NCI-H526 treated with DMSO at 0.1 percent for 48 hours (cell line): ENCODE measurements around the gene AP1G2.
"Not testable (repeated sequence)": the region's sequence is repeated elsewhere in the genome, so short reads cannot be mapped to it uniquely, and the experiment has no call there.

Experiments used
- DNase-seq: peaks from one replicate; lab custom pipeline; 2025; lab: John Stamatoyannopoulos, UW

Gene AP1G2

DNA sequence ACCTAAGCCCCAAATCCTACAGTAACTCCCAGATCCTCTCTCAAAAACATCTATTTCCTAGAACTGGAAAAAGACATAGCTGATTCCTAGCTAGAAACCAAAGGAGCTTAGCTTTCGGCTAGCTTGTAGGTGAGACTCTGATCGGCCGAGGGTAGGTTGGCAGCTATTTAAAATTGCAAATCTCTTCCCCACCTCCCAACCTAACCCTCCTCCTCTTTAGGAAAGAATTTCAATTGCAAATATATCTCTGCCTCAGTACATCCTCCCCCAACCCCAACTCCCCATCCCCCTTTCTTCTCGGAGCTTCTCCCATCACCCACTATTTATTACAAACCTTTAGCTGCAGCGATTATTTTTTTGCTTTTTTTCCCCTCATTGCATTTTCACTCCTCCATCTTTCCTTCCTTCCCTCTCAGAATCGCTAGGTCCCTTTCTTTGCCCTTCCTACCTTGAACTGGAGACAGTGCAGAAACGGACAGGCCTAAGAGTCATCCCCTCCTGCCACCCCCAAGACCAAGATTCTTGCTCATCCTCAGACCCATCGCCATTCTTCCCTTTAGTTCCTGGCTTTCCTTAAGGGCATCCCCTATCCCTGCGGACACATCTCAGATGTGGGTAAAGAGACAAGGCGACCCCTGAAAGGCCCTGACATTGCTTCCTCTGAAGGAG, 29.4 kb downstream of the AP1G2 start:
- DNase-seq, result peak; percentile 86

DNA sequence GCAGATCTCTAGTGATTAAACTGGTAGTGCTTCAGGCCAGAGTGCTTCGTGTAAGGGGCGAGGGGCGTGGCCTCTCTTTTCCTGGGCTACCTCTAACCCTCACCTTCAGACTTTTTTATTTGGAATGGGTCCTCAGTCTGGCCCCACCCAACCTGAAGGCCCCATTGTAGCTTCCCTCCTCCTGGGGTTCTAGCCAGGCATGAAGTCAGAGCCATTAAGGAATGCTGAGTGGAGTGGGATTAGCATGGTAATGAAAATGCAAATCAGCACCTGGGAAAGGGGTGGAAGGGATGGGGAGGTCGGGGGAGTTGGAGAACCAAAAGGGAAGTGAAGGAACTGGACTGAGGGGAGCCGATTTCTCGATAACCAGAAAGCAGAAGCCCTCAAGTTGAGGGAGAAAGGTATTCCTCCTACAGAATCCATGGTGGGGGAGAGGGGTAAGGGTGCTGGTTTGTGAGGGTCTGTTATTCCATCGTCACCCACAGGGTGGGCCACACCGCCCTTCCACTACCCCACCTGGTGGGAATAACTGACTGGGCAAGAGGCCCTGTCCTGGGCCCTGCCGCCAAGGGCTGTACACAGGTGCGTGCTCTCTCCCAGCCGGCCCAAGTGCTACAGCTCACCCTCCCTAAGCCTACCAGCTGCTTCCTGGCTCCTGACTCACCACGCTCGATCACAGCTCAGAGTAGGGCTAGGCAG, 30.1 kb downstream of the AP1G2 start:
- DNase-seq, result peak; percentile 93

DNA sequence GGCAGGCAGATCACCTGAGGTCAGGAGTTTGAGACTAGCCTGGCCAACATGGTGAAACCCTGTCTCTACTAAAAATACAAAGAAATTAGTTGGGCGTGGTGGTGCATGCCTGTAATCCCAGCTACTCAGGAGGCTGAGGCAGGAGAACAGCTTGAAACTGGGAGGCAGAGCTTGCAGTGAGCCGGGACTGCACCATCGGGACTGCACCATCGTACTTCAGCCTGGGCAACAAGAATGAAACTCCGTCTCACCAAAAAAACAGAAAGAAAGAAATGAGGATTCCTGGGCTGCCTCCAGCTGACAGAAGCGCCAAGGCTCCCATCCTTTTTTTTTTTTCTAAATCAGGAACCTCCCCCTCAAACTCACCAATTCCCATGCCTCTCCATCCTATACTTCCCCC, 30.7 kb downstream of the AP1G2 start:
- not testable (repeated sequence) for DNase-seq

DNA sequence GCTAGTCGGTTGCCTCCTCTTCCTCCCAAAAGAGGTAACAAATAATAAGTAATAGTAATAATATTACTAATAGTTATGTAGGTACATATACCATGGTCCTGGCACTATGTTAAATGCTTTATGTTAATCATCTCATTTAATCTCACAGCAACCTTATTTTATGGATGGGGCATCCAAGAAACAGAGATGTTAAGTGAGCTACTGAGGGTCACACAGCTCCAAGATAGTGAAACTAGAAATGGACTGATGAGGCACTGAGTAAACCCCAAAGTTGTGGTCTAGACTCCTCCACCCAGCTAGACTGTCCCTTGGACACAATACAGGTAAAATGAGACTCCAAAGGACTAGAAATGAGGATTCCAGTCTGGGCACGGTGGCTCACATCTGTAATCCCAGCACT, 31.1 kb downstream of the AP1G2 start:
- DNase-seq, result no peak

DNA sequence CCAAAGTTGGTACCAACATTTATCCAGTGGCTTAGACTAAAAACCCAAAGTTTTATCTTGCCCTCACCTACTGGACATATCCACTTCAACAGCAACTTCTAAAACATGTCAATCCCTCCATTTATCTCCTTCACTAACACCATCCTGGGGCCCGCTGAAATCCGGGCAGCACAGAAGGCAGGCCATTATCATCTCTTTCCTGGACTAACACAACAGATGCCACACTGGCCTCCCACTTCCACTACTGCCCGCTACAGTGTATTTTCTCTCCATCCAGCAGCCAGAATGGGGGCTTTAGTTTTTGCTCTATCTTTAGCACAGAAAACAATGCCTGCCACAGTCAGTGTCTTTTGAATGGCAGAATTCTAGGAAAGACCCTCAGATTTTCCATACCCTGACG, 31.6 kb downstream of the AP1G2 start:
- no peak for DNase-seq

DNA sequence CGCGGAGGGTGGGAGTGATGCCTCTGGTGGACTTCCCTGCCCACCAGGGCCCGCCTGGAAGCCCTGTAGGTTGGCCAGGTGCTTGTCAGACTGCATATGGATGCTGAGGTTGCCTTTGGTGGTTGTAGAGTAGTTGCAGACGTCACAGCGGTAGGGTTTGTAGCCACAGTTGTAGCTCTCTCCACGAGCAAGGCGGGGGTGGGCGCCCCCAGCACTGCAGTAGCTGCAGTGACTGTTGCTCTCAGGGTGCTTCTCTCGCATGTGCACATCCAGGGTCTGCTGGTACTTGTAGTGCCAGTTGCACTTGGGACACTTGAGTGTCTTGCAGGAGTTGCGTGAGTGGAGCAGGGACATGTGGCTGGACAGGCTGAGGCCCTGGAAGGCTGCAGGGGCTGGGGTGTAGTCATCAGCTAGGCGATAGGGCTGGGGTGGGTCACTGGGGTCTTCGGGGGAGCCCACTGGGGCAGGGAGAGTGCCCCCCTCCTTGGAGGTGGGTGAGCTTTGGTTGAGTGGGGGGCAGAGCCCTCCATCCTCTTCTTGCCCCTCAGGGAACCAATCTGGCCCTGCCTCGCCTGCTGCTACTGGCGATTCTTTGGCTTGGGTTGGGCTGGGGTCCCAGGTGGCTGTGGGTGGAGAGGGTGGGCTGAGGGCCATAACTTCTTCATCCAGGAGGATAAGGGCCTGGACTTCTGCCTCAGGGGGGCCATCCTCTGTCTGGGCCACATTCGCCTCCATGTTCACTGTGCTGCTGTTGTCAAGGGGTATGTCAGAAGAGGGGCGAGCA, 33.7 kb downstream of the AP1G2 start:
- no peak for DNase-seq

DNA sequence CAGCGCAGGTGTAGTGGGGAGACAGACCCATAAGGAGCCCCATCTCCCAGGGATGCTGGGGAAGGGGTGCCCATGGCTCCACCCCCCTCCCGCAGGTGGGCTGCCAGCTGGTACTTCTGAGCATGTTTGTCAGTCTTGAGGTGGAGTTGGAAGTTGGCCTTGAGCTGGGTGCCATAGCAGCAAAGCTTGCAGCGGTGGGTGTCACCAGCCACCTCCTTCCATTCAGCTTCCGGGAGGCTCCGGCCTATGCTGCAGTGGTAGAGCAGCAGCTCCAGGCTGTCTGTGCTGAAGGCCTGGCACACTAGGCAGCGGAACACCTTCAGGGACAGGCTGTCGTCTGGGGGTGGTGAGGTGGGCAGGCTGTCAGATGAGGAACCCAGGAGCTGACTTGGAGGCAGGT, 34.9 kb downstream of the AP1G2 start:
- no peak for DNase-seq

DNA sequence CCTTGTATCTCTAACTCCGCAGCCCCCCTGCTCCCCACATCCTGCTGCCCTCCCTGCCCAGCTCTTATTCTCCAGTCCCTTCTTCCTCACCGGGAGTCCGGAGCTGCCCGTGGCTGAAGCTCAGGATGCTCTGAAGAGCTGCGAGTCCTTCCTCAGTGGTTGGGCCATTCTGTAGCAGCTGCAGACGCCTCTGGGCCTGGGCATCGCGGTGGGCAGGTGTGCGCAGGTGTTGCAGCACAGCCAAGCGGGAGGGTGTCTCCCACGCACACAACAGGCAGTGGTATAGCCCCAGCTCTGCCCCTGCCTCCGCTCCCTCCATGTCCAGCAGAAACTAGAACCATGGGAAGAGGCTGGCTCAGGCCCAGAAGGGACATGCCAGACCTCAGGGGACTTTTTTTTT, 36.2 kb downstream of the AP1G2 start:
- DNase-seq, result no peak

DNA sequence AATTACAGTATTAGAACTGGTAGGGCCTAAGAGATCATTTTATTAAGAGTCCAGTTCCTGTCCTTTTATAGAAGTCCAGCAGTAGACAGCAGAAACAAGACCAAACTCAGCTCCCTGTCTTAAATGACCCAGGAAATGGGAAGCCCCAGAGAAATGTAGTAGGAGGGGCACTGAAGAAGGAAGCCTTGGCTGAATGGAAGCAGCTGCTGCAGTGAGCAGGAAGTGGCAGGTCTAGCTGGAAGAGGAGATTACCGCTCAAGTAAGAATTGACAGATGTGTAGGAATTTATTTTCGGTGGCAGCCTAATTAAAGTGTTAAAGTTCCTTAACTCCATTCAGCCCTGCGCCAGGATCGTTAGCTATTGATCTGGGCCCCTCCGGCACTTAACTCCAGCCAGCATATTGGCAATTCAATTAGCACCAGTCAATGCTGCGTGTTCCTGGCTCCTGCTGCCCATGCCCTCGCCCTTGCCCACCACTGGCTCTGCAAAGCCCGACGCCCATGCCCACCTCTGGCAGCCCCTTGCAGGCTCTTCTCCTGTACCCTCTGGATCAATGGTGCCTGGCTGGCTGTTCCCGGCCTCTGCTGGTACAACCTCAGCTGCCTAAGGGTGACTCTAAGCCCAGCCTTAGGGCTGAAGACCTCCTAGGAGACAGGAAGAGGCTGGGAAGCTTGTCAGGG, 37.1 kb downstream of the AP1G2 start:
- no peak for DNase-seq

DNA sequence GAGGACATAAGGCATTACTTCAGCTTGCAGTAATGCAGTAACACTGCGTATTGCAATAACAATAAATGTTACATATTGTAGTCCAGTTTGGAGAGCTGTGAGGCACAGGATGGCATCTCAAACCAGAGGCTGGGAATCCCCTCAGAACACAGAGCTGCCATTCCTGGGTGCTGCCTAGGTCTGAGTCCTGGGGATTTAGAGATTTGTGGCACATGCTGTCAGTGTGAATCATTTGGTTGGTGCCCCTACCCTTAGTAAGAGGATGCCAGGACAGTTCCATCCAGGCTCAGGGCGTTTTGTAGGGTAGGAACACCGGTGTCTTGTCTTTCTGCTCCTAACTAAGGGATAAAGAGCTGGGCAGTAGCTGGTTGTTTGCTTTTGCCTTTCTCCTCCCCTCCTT, 38.6 kb downstream of the AP1G2 start:
- DNase-seq, result no peak

DNA sequence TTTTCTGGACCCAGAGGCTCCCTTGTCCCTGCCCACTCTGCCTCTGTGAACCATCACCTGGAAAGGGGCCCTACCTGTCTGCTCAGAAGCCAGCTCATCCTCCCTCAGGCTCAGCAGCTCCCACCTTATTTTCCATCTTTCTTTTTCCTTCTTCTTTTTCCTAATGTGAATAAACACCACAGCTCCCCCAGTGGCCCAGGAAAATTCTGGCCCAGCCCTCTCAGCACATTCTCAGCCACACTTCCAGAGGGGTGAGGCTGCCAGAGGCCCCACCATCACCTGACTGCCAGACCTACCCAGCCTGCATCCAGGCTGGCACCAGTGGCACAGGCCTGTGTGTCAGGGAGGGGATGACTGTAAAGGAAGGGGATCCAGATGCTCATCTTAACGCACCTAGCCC, 39.0 kb downstream of the AP1G2 start:
- no peak for DNase-seq

DNA sequence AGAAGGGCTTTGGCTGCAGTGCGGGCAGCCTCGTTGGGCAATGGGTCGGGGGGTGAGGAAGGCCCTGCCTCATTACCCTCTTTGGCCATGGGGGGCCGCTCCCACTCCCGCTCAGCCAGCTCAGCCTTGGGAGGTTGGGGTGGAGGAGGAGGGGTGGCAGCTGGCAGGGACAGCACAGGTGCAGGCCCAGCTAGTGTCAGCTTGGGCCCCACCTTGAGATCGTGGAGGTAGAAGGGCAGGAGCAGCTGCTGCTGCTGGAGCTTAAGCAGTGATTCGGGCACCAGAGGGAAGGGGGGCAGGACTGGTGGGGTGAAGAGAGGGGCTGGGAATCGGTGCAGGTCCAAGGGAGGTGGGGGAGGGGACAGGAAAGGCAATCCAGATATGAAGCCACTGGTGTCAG, 42.0 kb downstream of the AP1G2 start:
- DNase-seq, result no peak

DNA sequence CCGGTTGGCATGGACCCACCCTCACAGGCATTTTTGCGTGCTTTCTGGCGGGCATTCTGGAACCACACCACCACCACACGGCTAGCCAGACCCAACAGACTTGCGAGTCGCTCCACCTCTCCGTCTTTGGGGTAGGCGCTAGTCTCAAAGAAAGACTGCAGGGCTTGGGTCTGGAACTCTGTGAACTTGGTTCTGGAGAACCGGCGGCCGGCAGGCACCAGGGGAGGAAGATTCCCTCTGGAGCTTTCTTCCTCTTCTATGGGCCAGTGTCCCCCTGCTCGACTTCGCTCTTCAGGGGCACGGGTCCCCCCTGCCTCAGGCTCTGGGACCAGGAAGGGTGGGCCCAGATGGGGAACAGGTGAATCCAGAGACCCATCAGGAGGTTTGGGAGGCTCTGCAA, 42.6 kb downstream of the AP1G2 start:
- no peak for DNase-seq

DNA sequence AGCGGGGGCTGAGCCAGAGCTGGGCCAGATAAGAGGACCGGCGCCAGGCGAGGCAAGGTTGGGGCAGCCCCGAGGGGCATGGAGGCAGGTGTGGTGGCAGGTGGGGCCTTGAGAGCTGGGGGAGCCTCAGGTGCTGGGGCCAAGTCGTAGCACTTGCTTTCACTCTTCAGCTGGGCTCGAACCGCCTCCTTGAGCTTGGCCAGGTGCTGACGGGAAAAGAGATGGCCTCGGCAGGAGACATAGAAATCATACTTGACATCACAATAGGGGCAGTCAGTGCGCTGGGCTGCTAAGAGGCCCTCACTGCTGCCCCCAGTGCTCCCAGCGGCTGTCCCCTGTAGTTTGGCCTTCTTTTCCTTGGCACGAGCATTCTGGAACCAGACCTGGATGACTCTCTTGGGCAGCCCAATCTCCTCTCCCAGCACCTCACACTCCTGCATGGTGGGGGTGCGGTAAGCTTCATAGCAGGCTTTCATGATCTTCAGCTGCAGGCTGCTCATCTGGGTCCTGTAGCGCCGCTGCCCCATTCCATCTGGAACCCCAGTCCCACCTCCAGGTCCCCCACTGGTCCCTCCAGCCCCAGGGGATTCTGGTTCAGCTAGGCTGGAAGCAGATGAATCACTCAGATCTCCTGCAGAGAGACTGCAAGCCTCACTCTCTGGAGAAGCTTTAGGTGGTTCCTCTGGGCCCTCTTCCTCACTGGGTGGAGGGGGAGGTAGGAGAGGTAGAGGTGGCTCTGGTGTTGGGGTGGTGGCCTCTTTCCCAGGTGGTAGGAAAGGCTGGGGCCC, 44.2 kb downstream of the AP1G2 start:
- DNase-seq, result no peak

DNA sequence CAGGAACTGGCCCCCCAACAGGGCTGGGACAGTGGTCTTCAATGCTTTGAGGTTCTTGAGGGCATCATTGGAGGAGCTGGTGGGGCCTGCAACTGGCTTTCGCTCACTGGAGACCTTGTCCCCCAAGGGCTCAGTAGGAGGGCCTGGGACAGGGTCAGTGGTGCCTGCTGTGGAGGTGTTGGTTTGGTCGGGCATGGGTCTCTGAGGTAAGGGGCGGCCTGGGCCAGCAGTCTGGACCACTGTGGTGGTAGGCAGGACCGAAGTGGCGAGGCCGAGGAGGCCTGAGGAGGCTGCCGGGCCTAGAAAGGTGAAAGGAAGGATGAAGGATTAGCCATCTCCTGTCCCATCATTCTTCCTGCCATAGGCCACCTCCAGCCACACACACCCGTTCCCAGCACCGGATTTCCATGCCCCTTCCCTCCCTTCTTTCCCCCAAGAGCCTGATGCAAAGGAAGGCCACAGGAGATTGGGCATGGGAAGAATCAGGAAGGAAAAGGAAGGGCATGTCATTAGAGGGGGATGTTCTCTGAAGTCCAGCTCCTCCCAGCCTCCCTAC, 44.9 kb downstream of the AP1G2 start:
- no peak for DNase-seq

DNA sequence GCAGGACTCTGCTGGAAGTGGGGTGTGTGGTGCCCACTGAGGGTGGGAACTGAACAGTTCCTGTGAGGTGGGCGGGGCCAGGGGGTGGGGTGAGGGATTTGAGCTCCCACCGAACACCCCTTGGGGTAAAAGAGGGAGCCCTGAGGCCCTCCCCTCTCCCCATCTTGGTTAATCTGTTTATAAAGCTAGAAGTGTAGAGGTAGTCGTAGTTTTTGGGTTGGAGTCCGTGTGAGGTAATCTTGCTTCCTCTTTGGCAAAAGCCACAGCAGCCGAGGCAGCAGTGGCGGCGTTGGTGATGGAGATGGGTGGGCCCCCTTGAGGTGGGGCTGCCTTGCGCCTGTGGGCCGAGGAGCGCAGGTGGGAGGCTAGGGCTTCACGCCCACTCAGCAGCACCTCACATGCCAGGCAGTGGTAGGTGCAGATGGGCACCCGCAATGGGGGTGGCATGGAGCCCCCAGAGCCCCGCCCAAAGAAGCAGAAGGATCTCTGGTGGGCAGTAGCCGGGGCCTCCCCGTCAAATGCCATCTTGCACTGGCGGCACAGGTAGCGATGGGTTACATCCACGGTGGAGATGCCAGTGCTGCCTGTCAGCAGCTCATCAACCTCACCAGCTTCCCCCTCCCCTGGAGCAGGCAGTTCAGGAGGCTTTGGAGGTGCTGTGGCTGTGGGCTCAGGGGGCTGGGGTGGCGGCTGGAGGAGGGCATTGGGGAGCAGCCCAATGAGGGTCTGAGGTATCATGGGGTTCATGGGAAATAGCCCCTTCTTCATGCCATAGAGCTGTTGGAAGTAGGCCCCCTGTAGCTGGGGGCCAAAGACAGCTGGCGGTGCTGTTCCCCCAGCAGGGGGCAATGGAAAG, 45.6 kb downstream of the AP1G2 start:
- DNase-seq, result no peak

DNA sequence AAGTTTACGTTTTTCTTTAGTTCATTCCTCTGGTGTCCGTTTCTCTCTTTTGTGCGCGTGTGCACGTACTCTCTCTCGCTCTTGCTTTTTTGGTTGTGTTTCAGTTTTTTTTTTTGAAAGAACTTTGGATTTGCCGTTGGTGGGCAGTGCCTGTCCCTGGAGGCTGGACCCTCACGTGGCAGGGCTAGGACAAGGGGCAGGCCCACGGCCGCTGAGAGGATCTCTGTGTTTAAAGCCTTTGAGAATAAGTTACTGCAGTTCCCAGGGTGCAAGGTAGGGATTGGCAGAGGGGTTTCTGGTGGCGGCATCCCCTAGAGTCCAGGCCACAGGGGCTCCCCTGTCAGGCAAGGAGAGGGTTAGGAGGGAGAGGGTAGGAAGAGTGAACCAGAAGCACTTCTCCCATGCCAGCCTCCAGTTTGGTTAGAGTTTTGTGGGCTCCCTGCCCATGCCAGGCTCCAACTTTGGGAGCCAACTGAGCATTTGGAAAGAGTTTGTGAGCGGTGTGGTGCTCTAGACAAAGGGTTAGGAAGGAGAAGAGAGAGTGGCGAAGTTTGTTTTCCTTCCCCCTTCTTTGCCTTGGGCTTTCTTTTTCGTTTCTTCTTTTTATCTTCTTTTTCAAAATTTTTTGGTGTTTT, 46.6 kb downstream of the AP1G2 start:
- DNase-seq, result no peak

DNA sequence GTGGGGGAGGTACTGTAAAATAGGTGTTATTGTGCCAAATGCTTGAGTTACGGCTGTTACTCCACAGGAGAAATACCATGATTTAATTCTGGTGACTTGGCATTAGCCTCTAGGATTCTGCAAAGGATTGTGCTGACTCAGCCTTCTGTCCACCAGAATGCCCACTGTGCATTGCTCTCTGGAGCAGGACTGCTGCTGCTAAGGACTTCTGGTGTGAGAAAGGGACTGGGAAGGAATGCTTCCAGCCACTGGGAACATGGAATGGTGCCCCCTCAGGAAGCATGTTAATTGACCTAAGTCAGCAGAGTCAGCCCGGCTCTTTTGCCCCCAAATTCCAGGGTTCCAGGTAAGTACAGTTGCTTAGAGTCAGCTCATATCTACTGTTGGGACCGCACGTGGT, 48.9 kb downstream of the AP1G2 start:
- DNase-seq, result no peak

DNA sequence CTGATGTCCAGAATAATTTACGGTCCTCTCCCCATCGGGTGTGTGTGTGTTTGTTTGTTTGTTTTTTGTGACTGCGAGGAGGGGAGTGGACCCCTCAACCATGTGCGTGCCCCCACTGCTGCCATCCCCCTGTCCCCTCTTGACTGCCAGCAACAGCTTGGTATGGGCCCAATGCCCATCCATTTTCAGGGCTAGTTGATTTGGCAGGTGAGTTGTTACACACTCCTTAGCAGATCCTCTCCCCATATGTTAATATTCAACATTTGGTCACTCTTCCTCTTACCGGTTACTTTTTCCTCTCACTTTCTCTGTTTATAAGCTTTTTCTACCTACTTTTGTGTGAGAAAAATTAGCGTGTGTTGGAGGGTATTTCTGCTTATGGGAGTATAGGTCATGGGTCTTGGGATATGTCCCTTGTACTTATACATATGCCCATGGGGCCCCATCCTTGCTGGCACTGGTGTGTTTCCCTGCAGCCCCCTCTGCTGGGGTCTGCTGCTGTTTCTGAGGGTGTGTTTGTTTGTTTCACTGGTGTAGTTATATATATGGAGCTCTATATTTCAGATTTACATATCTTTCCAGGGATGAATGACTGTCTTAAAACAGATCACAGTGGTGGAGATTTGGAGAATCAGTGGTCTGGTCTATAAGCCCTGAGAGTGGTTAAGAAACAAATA, 49.8 kb downstream of the AP1G2 start:
- no peak for DNase-seq

DNA sequence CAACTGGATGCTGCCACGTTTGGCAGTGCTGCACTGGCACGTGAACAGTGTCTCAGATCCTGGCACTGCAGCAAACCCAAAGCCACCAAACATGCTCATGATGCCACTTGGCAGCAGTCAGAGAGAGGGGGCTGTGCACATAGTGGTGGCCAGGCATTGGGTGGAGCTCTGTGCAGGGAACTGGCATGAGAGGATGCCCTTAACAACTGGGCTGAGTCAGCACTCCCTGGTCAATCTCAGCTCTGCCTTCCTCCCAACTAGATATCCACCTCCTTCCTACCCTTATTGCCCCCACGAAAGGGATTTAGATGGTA, 53.0 kb downstream of the AP1G2 start:
- DNase-seq, result no peak
